H1 (cell line): ENCODE measurements around the gene EN2.

Experiments
- CHD1 ChIP-seq: IDR thresholded peaks from 2 replicates; pipeline ENCODE4 v1.6.1; 2012; ENCODE audit warnings: low read depth, low read length, improper control_type of control experiment
- EZH2 ChIP-seq: fragments of 200-600 bp; sonication (generic); IDR thresholded peaks from 2 replicates; pipeline ENCODE4 v1.7.1; 2012; ENCODE audit warnings: low read depth, mild to moderate bottlenecking, moderate library complexity, low read length, inconsistent platforms; ENCODE audit not compliant: severe bottlenecking
- KDM1A ChIP-seq: fragments of 200-600, 300-600 bp; sonication (generic); IDR thresholded peaks from 2 replicates; pipeline ENCODE4 v1.7.1; 2016; ENCODE audit warnings: mild to moderate bottlenecking, low read length, borderline replicate concordance
- SP1 ChIP-seq: IDR thresholded peaks from 2 replicates; pipeline ENCODE4 v1.6.1; 2011; ENCODE audit warnings: low read depth, low read length
- YY1 ChIP-seq: IDR thresholded peaks from 2 replicates; pipeline ENCODE4 v1.6.1; 2011; ENCODE audit warnings: low read depth, mild to moderate bottlenecking, low read length
- TF ChIP-seq, protein P1 (sequence below): IDR thresholded peaks from 2 replicates; pipeline ENCODE4 v1.6.1; 2012; ENCODE audit warnings: inconsistent platforms
- TF ChIP-seq, protein P2 (sequence below), 3 experiments: IDR thresholded peaks; 1 replicate in 2 of 3; 2 replicates in 1 of 3; pipeline versions ENCODE4 v1.5.1 to v1.6.1; 2011; ENCODE audit warnings: low read length in 3 of 3, mild to moderate bottlenecking in 3 of 3, inconsistent platforms in 2 of 3, low read depth in 1 of 3, moderate library complexity in 1 of 3; ENCODE audit not compliant: insufficient read depth in 1 of 3; ENCODE audit errors: control extremely low read depth in 1 of 3

DNA sequence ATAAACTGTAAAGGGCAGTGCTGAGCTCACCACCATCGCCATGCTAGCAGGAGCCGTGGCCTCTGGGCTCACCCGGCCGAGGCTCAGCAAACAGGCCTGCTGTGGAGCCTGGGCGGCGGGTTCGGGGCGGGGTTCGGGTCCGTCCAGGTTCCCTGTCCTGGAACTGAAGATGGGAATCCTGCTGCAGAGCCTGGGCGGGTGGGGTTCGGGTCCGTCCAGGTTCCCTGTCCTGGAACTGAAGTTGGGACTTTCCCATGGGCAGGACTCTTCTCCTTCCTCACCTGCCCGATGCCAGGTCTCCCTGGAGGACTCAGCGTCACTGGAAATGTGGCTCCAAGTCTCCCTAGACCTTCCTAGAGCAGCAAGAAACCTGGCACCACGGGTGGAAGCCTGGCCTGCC lies 36.6 kb downstream of the EN2 start:
- TF ChIP-seq EZH2 (no peak), SP1 (no peak), YY1 (no peak), CHD1 (no peak), KDM1A (no peak)
- TF ChIP-seq, protein P1, sequence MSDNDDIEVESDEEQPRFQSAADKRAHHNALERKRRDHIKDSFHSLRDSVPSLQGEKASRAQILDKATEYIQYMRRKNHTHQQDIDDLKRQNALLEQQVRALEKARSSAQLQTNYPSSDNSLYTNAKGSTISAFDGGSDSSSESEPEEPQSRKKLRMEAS, result no peak
- TF ChIP-seq, protein P2, sequence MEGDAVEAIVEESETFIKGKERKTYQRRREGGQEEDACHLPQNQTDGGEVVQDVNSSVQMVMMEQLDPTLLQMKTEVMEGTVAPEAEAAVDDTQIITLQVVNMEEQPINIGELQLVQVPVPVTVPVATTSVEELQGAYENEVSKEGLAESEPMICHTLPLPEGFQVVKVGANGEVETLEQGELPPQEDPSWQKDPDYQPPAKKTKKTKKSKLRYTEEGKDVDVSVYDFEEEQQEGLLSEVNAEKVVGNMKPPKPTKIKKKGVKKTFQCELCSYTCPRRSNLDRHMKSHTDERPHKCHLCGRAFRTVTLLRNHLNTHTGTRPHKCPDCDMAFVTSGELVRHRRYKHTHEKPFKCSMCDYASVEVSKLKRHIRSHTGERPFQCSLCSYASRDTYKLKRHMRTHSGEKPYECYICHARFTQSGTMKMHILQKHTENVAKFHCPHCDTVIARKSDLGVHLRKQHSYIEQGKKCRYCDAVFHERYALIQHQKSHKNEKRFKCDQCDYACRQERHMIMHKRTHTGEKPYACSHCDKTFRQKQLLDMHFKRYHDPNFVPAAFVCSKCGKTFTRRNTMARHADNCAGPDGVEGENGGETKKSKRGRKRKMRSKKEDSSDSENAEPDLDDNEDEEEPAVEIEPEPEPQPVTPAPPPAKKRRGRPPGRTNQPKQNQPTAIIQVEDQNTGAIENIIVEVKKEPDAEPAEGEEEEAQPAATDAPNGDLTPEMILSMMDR (IDR thresholded peaks at IDR 0.05; ENCODE audit: control extremely low read depth in 1 of 3, insufficient read depth in 1 of 3, low read depth in 1 of 3, low read length in 3 of 3), result no peak
